HepG2 (cell line): ENCODE measurements around the gene DIPK1C. TPM values are rescaled to one million over a fixed set of nuclear protein-coding genes. Genes with fewer than 3 reads are reported as not detected.

ENCODE experiments used
- FOXK2 ChIP-seq: fragments of 450-650 bp; IDR thresholded peaks from 2 replicates; pipeline ENCODE4 v1.6.1; 2016
- HMGXB3 ChIP-seq: sonication (generic); formaldehyde crosslinking; IDR thresholded peaks from 2 replicates; pipeline ENCODE4 v1.4.0; 2020; ENCODE audit warnings: missing genetic modification reagents, borderline replicate concordance
- HNF4G ChIP-seq, 2 experiments: sonication (generic) in 1 of 2; formaldehyde crosslinking in 1 of 2; IDR thresholded peaks; 2 replicates each; pipeline versions ENCODE4 v1.4.0 to v1.6.1; 2011 to 2020; ENCODE audit warnings: borderline replicate concordance in 2 of 2, low read depth in 2 of 2, mild to moderate bottlenecking in 2 of 2, low read length in 1 of 2, missing genetic modification reagents in 1 of 2, moderate library complexity in 1 of 2
- IRF1 ChIP-seq: sonication (generic); formaldehyde crosslinking; IDR thresholded peaks from 2 replicates; pipeline ENCODE4 v1.4.0; 2020; ENCODE audit warnings: low read depth, mild to moderate bottlenecking, missing genetic modification reagents
- MAFK ChIP-seq, 2 experiments: IDR thresholded peaks in 1 of 2; conservative IDR thresholded peaks in 1 of 2; 2 replicates each; pipeline ENCODE4 v1.6.1; 2011; ENCODE audit warnings: improper control_type of control experiment in 2 of 2, low read length in 2 of 2
- MYPOP ChIP-seq: sonication (generic); formaldehyde crosslinking; IDR thresholded peaks from 2 replicates; pipeline ENCODE4 v1.8.1; 2023; ENCODE audit warnings: mild to moderate bottlenecking, moderate library complexity, missing genetic modification reagents
- NFYC ChIP-seq: IDR thresholded peaks from 2 replicates; pipeline ENCODE4 v1.6.1; 2016; ENCODE audit warnings: missing genetic modification reagents, missing compliant biosample characterization
- NR0B2 ChIP-seq: sonication (generic); formaldehyde crosslinking; IDR thresholded peaks from 2 replicates; pipeline ENCODE4 v1.4.0; 2020; ENCODE audit warnings: mild to moderate bottlenecking, missing genetic modification reagents
- POLR2A ChIP-seq, 2 experiments: IDR thresholded peaks; 2 replicates each; pipeline ENCODE4 v1.6.1; 2011; ENCODE audit warnings: low read depth in 2 of 2, low read length in 2 of 2, mild to moderate bottlenecking in 1 of 2, moderate library complexity in 1 of 2; ENCODE audit not compliant: insufficient read depth in 1 of 2
- POLR2G ChIP-seq: fragments of 200-400 bp; formaldehyde crosslinking; IDR thresholded peaks from 2 replicates; pipeline ENCODE4 v1.6.1; 2018; ENCODE audit warnings: mild to moderate bottlenecking, low read depth, low read length, moderate library complexity
- PRMT3 ChIP-seq: sonication (generic); formaldehyde crosslinking; IDR thresholded peaks from 2 replicates; pipeline ENCODE4 v1.8.1; 2022; ENCODE audit warnings: low read depth, mild to moderate bottlenecking, moderate library complexity, missing genetic modification reagents, borderline replicate concordance
- SAP130 ChIP-seq: IDR thresholded peaks from 2 replicates; pipeline ENCODE4 v1.6.1; 2016; ENCODE audit warnings: low read depth
- TFDP1 ChIP-seq: IDR thresholded peaks from 2 replicates; pipeline ENCODE4 v1.6.1; 2016; ENCODE audit warnings: missing compliant biosample characterization, missing genetic modification reagents, borderline replicate concordance
- ZNF280D ChIP-seq: sonication (generic); formaldehyde crosslinking; IDR thresholded peaks from 2 replicates; pipeline ENCODE4 v1.5.1; 2020; ENCODE audit warnings: mild to moderate bottlenecking, missing genetic modification reagents
- ZNF337 ChIP-seq: sonication (generic); formaldehyde crosslinking; IDR thresholded peaks from 2 replicates; pipeline ENCODE4 v1.5.1; 2020; ENCODE audit warnings: missing genetic modification reagents, low read depth, mild to moderate bottlenecking, borderline replicate concordance
- ZNF563 ChIP-seq: sonication (generic); formaldehyde crosslinking; IDR thresholded peaks from 2 replicates; pipeline ENCODE4 v1.8.0; 2022; ENCODE audit warnings: mild to moderate bottlenecking, moderate library complexity, missing genetic modification reagents
- ZNF572 ChIP-seq: sonication (generic); formaldehyde crosslinking; IDR thresholded peaks from 2 replicates; pipeline ENCODE4 v1.5.1; 2020; ENCODE audit warnings: mild to moderate bottlenecking, missing genetic modification reagents
- ZZZ3 ChIP-seq: sonication (generic); formaldehyde crosslinking; IDR thresholded peaks from 2 replicates; pipeline ENCODE4 v1.4.0; 2020; ENCODE audit warnings: missing genetic modification reagents, mild to moderate bottlenecking, borderline replicate concordance
- polyA plus RNA-seq, 8 experiments: library from polyadenylated mRNA; depleted of rRNA in 3 of 8; stranded (reverse) in 7 of 8; unstranded in 1 of 8; fragments of >200 nt; fragmentation: Illumina TruSeq in 4 of 8; extraction: Trizol in 4 of 8; gene quantifications; 2 replicates each; pipeline versions ENCODE4 v1.2.1 to v1.2.3, GENCODE V29; 2011 to 2016; ENCODE audit warnings: low read depth in 4 of 8, missing spikeins in 1 of 8, mixed read lengths in 1 of 8; ENCODE audit not compliant: insufficient read depth in 1 of 8
- total RNA-seq, 5 experiments: library from RNA; depleted of rRNA; stranded (reverse); fragments of >200 nt; fragmentation: Illumina TruSeq; extraction: Trizol; gene quantifications; 2 replicates each; pipeline ENCODE4 v1.2.3, GENCODE V29; 2016; ENCODE audit warnings: low read depth in 1 of 5

The DIPK1C gene
- total and polyA plus RNA-seq, 2 of the 13 experiments (the other 11 are each of a cell fraction or from before 2014, with no cell fraction given): 1.8 TPM; not detected in 1

GRCh38 chr18:74480149-74480651 lies 23.1 kb upstream of the DIPK1C start (continued):
- no peak for TF ChIP-seq IRF1 (CRISPR knock-in tag)
- no peak for TF ChIP-seq MAFK (conservative IDR thresholded peaks at IDR 0.05 in 1 of 2, IDR thresholded peaks at IDR 0.05 in 1 of 2; ENCODE audit: low read length in 2 of 2)
- TF ChIP-seq FOXK2: no peak
- TF ChIP-seq MYPOP (CRISPR knock-in tag): no peak
- 0 out of 2 replicates have a peak, but pooled peaks have one; percentile 6 for TF ChIP-seq TFDP1
- no peak for TF ChIP-seq ZZZ3 (CRISPR knock-in tag)
- peak; percentile 38; the same call in 1 of the 2 replicates for TF ChIP-seq HNF4G (IDR thresholded peaks at IDR 0.05; ENCODE audit: borderline replicate concordance, low read depth, low read length)
- TF ChIP-seq HNF4G (CRISPR knock-in tag; IDR thresholded peaks at IDR 0.05; ENCODE audit: borderline replicate concordance, low read depth): no peak
- no peak for TF ChIP-seq PRMT3 (CRISPR knock-in tag)
- TF ChIP-seq HMGXB3 (CRISPR knock-in tag): peak; percentile 94
- TF ChIP-seq ZNF572 (CRISPR knock-in tag): no peak
- TF ChIP-seq ZNF337 (CRISPR knock-in tag): no peak
- no peak for TF ChIP-seq NFYC (CRISPR knock-in tag)
- TF ChIP-seq SAP130 (CRISPR knock-in tag): peak; percentile 27
- TF ChIP-seq NR0B2 (CRISPR knock-in tag): no peak
- peak; percentile 40; the same call in 1 of the 2 replicates for TF ChIP-seq POLR2G
- TF ChIP-seq ZNF280D (CRISPR knock-in tag): no peak
- TF ChIP-seq POLR2A (IDR thresholded peaks at IDR 0.05; ENCODE audit: insufficient read depth in 1 of 2, low read depth in 2 of 2, low read length in 2 of 2): no peak; a peak in 1 of 4 replicates
- no peak for TF ChIP-seq ZNF563
